ENCODE measurements around the gene RAB3D.

RAB3D gene

DNA sequence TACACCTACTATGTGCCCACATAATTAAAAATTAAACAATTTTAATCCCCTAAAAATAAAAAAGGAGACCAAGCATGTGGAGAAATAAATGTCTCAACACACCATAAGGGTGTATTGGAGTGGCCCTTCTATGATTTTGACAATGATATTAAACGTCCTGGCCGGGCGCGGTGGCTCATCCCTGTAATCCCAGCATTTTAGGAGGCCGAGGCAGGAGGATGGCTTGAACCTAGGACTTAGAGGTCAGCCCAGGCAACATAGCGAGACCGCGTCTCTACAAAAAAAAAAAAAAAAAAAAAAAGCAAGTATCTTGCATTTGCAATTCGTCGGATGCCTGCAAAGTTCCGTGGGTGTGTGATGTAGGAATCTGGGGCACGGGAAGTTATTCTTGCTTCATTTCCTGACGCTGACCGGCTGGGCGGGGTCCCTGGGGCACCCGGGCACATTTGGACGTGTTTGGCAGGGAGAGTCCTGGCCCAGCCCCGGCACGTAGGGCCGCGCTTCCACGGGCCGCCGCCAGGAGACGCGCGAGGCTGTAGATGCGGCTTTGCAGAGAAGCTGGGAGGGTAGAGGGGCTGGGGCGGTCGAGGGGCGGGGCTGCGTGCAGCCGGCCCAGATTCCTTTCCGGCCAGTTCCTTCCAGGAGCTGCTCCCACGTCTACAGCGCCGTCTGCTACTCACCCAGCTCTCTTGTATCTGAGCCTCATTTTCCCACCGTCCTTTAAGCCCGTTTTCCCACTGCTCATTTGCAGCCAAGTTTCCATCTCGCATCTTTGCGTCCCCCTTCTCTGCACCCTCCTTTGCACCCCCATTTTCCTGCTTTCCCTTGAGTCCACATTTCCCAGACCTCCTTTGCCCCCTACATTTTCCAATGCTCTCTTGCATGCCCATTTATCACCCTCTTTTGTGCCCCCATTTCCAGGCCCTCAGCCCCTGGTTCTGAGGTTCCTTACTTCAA, 45.7 kb downstream of the RAB3D start:
- DNase-seq: peak; percentile 62 to 76 (median 71)

- DNase-seq: no peak
Measured at GRCh38 chr19:11291991-11292390, 47.5 kb downstream of the RAB3D start.

- DNase-seq: no peak
Measured at GRCh38 chr19:11291415-11291814, 48.0 kb downstream of the RAB3D start.

DNA sequence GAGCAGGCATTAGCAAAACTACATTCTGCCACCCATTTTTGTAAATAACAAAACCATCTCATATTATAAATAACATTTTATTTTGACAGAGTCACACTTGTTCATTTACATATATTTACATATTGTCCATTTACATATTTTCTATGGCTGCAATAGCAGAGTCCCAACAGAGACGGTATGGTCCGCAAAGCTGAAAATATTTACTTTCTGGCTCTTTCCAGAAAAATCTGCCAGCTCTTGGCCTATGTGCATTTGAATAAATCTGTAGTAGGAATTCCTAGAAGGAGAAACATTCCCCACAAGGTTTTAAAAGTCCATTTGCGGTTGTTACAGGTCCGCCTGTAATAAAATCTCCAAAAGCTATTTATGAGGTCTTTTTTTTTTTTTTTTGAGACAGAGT, 49.2 kb downstream of the RAB3D start:
- no peak for DNase-seq

DNA sequence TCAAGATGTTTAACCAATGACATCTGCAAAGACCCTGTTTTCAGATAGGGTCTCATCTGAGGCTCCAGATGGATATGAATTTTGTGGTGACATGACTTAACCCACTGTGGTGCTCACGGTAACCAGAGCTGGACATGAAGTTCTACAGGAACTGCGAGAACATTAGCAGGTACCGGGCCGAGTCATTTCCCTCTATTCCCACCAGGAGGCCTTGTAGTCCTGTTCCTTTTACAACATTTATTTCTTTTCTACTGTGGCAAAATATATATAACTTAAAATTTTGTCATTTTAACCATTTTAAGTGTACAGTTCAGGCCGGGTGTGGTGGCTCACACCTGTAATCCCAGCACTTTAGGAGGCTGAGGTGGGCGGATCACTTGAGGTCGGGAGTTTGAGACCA, 51.1 kb downstream of the RAB3D start:
- DNase-seq: no peak

DNA sequence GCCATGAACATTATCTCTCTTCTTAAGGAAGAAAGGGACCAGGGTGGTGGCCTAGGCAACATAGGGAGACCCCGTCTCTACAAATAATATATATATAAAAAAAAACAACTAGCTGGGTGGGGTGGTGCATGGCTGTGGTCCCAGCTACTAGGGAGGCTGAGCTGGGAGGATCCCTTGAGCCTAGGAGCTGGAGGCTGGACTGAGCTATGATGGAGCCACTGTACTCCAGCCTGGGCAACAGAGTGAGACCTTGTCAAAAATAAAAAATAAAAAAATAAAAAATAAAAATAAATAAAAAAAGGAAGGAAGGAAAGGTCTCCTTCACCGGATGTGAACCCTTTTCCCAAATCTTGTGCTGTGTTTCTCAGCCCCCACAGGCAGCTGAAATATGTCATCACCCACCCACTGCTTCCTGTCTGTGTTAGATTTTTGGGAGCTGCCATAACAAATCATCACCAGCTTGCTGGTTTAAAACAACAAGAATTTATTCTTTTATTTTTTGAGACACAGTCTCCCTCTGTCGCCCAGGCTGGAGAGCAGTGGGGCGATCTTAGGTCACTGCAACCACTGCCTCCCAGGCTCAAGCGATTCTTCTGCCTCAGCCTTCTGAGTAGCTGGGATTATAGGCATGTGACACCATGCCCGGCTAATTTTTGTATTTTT, 53.0 kb downstream of the RAB3D start:
- DNase-seq: no peak

DNA sequence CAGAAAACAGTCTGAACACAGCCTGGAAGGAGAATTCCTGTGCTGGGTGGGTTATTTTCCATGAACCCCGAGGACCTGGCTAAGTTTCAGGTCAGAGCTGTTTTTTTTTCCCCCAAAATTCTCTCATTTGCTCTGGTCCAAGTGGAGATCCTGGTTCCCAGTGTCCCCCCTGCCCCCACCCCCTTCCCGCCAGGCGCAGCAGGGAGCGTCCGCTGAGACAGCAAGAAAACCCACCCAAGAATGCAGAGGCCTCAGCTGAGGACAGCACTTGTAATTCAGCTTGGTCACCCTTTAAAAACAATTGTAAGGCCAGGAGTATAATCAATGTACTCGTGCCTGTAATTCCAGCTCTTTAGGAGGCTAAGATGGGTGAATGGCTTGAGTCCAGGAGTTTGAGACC, 54.9 kb downstream of the RAB3D start:
- DNase-seq: no peak

DNA sequence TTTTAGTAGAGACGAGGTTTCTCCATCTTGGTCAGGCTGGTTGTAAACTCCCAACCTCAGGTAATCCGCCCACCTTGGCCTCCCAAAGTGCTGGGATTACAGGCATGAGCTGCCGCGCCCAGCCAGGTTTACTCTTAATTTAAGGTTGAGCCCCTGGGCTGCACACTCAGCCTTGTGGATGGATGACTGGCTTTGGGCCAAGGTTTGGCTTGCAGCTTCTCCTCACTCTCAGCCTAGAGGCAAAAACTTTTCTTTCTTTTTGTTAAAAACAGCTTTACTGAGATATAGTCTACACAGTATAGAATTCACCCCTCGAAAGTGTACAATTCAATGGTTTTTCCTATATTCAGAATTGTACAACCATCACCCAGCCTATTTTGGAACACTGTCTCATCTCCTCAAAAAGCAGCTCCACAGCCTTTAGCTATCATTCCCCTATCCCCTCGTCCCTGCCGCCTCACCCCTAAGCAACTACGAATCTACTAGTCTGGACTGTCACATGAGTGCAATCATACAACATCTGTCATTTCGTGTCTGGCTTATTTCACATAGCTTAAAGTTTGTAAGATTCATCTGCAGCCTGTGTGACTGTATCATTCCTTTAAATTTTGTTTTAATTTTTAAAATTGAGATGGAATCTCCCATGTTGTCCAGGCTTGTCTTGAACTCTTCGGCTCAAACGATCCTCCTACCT, 58.0 kb downstream of the RAB3D start:
- no peak for DNase-seq

- no peak for DNase-seq
Measured at GRCh38 chr19:11279505-11280236, 59.8 kb downstream of the RAB3D start.

GRCh38 chr19:11278670-11279069, 60.8 kb downstream of the RAB3D start:
- no peak for DNase-seq

DNA sequence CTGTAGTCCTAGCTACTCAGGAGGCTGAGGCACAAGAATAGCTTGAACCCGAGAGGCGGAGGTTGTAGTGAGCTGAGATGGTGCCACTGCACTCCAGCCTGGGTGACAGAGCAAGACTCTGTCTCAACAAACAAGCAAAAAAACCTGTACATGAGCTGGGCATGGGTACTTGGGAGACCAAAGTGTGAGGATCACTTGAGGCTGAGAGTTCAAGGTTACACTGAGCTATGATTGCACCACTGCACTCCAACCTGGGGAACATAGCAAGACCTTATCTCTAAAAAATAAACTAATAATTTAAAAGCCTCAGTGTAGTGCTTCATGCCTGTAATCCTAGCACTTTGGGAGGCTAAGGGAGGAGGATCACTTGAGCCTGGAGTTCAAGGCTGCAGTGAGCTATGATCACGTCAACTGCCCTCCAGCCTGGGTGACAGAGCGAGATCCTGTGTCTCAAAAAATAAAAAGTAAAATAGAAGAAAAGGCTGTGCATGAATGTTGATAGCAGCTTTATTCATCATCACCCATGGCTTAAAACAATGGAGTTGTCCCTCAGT, 64.8 kb downstream of the RAB3D start:
- DNase-seq: no peak

- DNase-seq: no peak
Measured at GRCh38 chr19:11273989-11274388, 65.5 kb downstream of the RAB3D start.

GRCh38 chr19:11273296-11273695, 66.2 kb downstream of the RAB3D start:
- DNase-seq: no peak
